IMR-90 (cell line): ENCODE results near the gene SEMA5A. TPM values are rescaled to one million over a fixed set of nuclear protein-coding genes. Genes with fewer than 3 reads are reported as not detected.
A peak's percentile ranks its signal among the peaks of the same experiment; 100 is the strongest.

Experiments used
- ATAC-seq: fragments of 200-7000 bp; cut with Tn5 transposase; 2 replicates; pipeline ENCODE4 v1.9.1; 2020; ENCODE audit warnings: low read depth, mild to moderate bottlenecking, moderate library complexity
- BruUV-seq: library from RNA; stranded (reverse); fragments of 400-500 nt; replicated peaks from 2 replicates; lab custom pipeline; 2021; lab: Mats Ljungman, UMichigan
- CTCF ChIA-PET: fragments of 300-600 bp; formaldehyde crosslinking; extraction: SDS; loops from one replicate; lab custom pipeline; 2021; ENCODE audit warnings: antibody characterized with exemption; lab: Yijun Ruan, JAX
- POLR2A ChIA-PET: fragments of 300-600 bp; sonication (Branson Sonifier 250); formaldehyde crosslinking; loops from one replicate; lab custom pipeline; 2022; ENCODE audit warnings: antibody characterized with exemption; ENCODE audit not compliant: unreplicated experiment; lab: Charles Lee
- DNase-seq: peaks from one replicate; pipeline ENCODE4 v3.0.0; 2013
- H2AFZ ChIP-seq: replicated peaks from 2 replicates; pipeline ENCODE3; 2013; ENCODE audit warnings: low read length, mild to moderate bottlenecking; ENCODE audit not compliant: poor library complexity
- H2AK5ac ChIP-seq: 2 replicates; pipeline ENCODE4 v1.6.1; 2013; ENCODE audit warnings: low read depth, low read length, inconsistent platforms
- H2AK9ac ChIP-seq: replicated peaks from 2 replicates; pipeline ENCODE3; 2013; ENCODE audit warnings: mild to moderate bottlenecking, low read depth, low read length, moderate library complexity; ENCODE audit not compliant: poor library complexity
- H2BK120ac ChIP-seq: 2 replicates; pipeline ENCODE4 v1.6.1; 2013; ENCODE audit warnings: low read depth, low read length, inconsistent platforms
- H2BK15ac ChIP-seq: 3 replicates; pipeline ENCODE4 v1.6.1; 2013; ENCODE audit warnings: low read depth, low read length, inconsistent platforms
- H2BK20ac ChIP-seq: 2 replicates; pipeline ENCODE4 v1.6.1; 2013; ENCODE audit warnings: low read depth, mild to moderate bottlenecking, inconsistent platforms, low read length, moderate library complexity
- H2BK5ac ChIP-seq: 2 replicates; pipeline ENCODE4 v1.6.1; 2013; ENCODE audit warnings: mild to moderate bottlenecking, low read depth, low read length, inconsistent platforms; ENCODE audit not compliant: poor library complexity, severe bottlenecking
- H3K14ac ChIP-seq: replicated peaks from 2 replicates; pipeline ENCODE4 v1.6.1; 2013; ENCODE audit warnings: low read depth, low read length, inconsistent platforms
- H3K18ac ChIP-seq: 2 replicates; pipeline ENCODE4 v1.6.1; 2013; ENCODE audit warnings: low read depth, low read length, control low read depth
- H3K23ac ChIP-seq: 2 replicates; pipeline ENCODE4 v1.6.1; 2013; ENCODE audit warnings: low read depth, low read length, inconsistent platforms
- H3K27ac ChIP-seq: 2 replicates; pipeline ENCODE4 v1.5.1; 2013; ENCODE audit warnings: mild to moderate bottlenecking, control low read depth, low read length; ENCODE audit not compliant: insufficient read depth
- H3K27me3 ChIP-seq: 2 replicates; pipeline ENCODE4 v1.6.1; 2013; ENCODE audit warnings: low read length; ENCODE audit not compliant: control insufficient read depth, insufficient read depth
- H3K36me3 ChIP-seq: 2 replicates; pipeline ENCODE4 v1.6.1; 2013; ENCODE audit warnings: low read length, mixed read lengths; ENCODE audit not compliant: control insufficient read depth, insufficient read depth
- H3K4ac ChIP-seq: 2 replicates; pipeline ENCODE4 v1.6.1; 2013; ENCODE audit warnings: low read depth, low read length, inconsistent platforms
- H3K4me1 ChIP-seq: 2 replicates; pipeline ENCODE4 v1.6.1; 2013; ENCODE audit warnings: low read length, mixed read lengths; ENCODE audit not compliant: control insufficient read depth, insufficient read depth
- H3K4me2 ChIP-seq: 2 replicates; pipeline ENCODE4 v1.6.1; 2013; ENCODE audit warnings: low read depth, mild to moderate bottlenecking, control low read depth, low read length, moderate library complexity
- H3K4me3 ChIP-seq: 2 replicates; pipeline ENCODE4 v1.5.1; 2013; ENCODE audit warnings: low read depth, mild to moderate bottlenecking, control low read depth, low read length, moderate library complexity; ENCODE audit not compliant: insufficient read depth
- H3K56ac ChIP-seq: 2 replicates; pipeline ENCODE4 v1.6.1; 2013; ENCODE audit warnings: low read length, inconsistent platforms; ENCODE audit not compliant: insufficient read depth; ENCODE audit errors: extremely low read depth
- H3K79me1 ChIP-seq, 2 experiments: 2 replicates each; pipeline ENCODE4 v1.6.1; 2013; ENCODE audit warnings: low read length in 2 of 2, inconsistent platforms in 1 of 2, low read depth in 1 of 2
- H3K9ac ChIP-seq: 2 replicates; pipeline ENCODE4 v1.6.1; 2013; ENCODE audit warnings: low read depth, low read length, control low read depth
- H3K9me1 ChIP-seq: 2 replicates; pipeline ENCODE4 v1.6.1; 2013; ENCODE audit warnings: low read length, inconsistent platforms; ENCODE audit not compliant: insufficient read depth
- H3K9me3 ChIP-seq: 2 replicates; pipeline ENCODE4 v1.6.1; 2013; ENCODE audit warnings: low read length; ENCODE audit not compliant: control insufficient read depth, insufficient read depth
- H4K20me1 ChIP-seq: 2 replicates; pipeline ENCODE4 v1.6.1; 2013; ENCODE audit warnings: low read length, inconsistent platforms; ENCODE audit not compliant: insufficient read depth
- H4K5ac ChIP-seq: 2 replicates; pipeline ENCODE4 v1.6.1; 2013; ENCODE audit warnings: mild to moderate bottlenecking, low read depth, low read length, control low read depth
- H4K8ac ChIP-seq, 2 experiments: 2 replicates each; pipeline ENCODE4 v1.6.1; 2013; ENCODE audit warnings: low read depth in 2 of 2, low read length in 2 of 2, control low read depth in 1 of 2, inconsistent platforms in 1 of 2
- H4K91ac ChIP-seq: 2 replicates; pipeline ENCODE4 v1.6.1; 2013; ENCODE audit warnings: low read depth, low read length, inconsistent platforms; ENCODE audit not compliant: insufficient read depth
- BHLHE40 ChIP-seq: fragments of 150-350 bp; IDR thresholded peaks from 2 replicates; pipeline ENCODE4 v1.6.1; 2016; ENCODE audit warnings: mild to moderate bottlenecking, low read depth, low read length
- CEBPB ChIP-seq: IDR thresholded peaks from 2 replicates; pipeline ENCODE4 v1.6.1; 2012; ENCODE audit warnings: low read depth, low read length, improper control_type of control experiment
- CHD1 ChIP-seq: IDR thresholded peaks from 2 replicates; pipeline ENCODE4 v1.6.1; 2012; ENCODE audit warnings: low read depth, low read length, improper control_type of control experiment
- FOS ChIP-seq: fragments of 150-350 bp; IDR thresholded peaks from 2 replicates; pipeline ENCODE4 v1.6.1; 2016; ENCODE audit warnings: low read depth, low read length
- MAFK ChIP-seq: IDR thresholded peaks from 2 replicates; pipeline ENCODE4 v1.6.1; 2012; ENCODE audit warnings: low read depth, low read length, improper control_type of control experiment
- MAZ ChIP-seq: IDR thresholded peaks from 2 replicates; pipeline ENCODE4 v1.6.1; 2012; ENCODE audit warnings: low read depth, mild to moderate bottlenecking, low read length, improper control_type of control experiment, moderate library complexity, borderline replicate concordance
- MXI1 ChIP-seq: IDR thresholded peaks from 2 replicates; pipeline ENCODE4 v1.6.1; 2012; ENCODE audit warnings: low read depth, mild to moderate bottlenecking, low read length, moderate library complexity, borderline replicate concordance
- NFE2L2 ChIP-seq: fragments of 150-350 bp; IDR thresholded peaks from 2 replicates; pipeline ENCODE4 v1.6.1; 2016; ENCODE audit warnings: low read depth, mild to moderate bottlenecking, low read length
- POLR2A ChIP-seq: IDR thresholded peaks from 2 replicates; pipeline ENCODE4 v1.6.1; 2012; ENCODE audit warnings: mild to moderate bottlenecking, low read depth, low read length
- RAD21 ChIP-seq: IDR thresholded peaks from 2 replicates; pipeline ENCODE4 v1.6.1; 2012; ENCODE audit warnings: low read length, improper control_type of control experiment
- RCOR1 ChIP-seq: IDR thresholded peaks from 2 replicates; pipeline ENCODE4 v1.6.1; 2012; ENCODE audit warnings: mild to moderate bottlenecking, low read length, improper control_type of control experiment; ENCODE audit not compliant: insufficient replicate concordance
- RFX5 ChIP-seq: IDR thresholded peaks from 2 replicates; pipeline ENCODE4 v1.8.0; 2012; ENCODE audit warnings: low read depth, mild to moderate bottlenecking, low read length, moderate library complexity
- SMC3 ChIP-seq: fragments of 150-350 bp; IDR thresholded peaks from 2 replicates; pipeline ENCODE4 v1.6.1; 2016; ENCODE audit warnings: low read depth, mild to moderate bottlenecking, antibody characterized with exemption, low read length, moderate library complexity
- dilution Hi-C: fragments of 300-500 bp; cut with HindIII; formaldehyde crosslinking; loops from one replicate; pipeline ENCODE4 v1.14.3; 2018; ENCODE audit warnings: low sequenced_read_pairs; ENCODE audit not compliant: unreplicated experiment
- in situ Hi-C: fragments of 300-500 bp; cut with MboI; formaldehyde crosslinking; loops from 3 replicates; pipeline ENCODE4 v1.14.3; 2019; ENCODE audit warnings: low sequenced_read_pairs, inconsistent platforms, mixed read lengths
- intact Hi-C: fragments of 100-400 bp; cut with micrococcal nuclease; formaldehyde crosslinking; loops from 2 replicates; pipeline ENCODE4 v1.10.0; 2022
- polyA plus RNA-seq, 3 experiments: library from polyadenylated mRNA; depleted of rRNA; stranded (reverse); fragments of >200 nt; gene quantifications; 2 replicates each; pipeline ENCODE4 v1.2.3, GENCODE V29; 2012; ENCODE audit warnings: low replicate concordance in 1 of 3
- total RNA-seq: library from RNA; depleted of rRNA; stranded (reverse); fragments of >200 nt; gene quantifications from 2 replicates; pipeline ENCODE4 v1.2.3, GENCODE V29; 2012
- TF ChIP-seq, protein P1 (sequence below): fragments of 150-350 bp; IDR thresholded peaks from 2 replicates; pipeline ENCODE4 v1.6.1; 2017; ENCODE audit warnings: mild to moderate bottlenecking, antibody characterized with exemption, low read length, low read depth
- TF ChIP-seq, protein P2 (sequence below): conservative IDR thresholded peaks from 2 replicates; pipeline ENCODE4 v1.5.1; 2012; ENCODE audit warnings: mild to moderate bottlenecking, low read depth, low read length, improper control_type of control experiment
- TF ChIP-seq, protein P3 (sequence below): fragments of 150-350 bp; IDR thresholded peaks from 2 replicates; pipeline ENCODE4 v1.6.1; 2016; ENCODE audit warnings: low read depth, mild to moderate bottlenecking, low read length, moderate library complexity, borderline replicate concordance

The SEMA5A gene
- total and polyA plus RNA-seq, 2 of the 4 experiments (the other 2 are of a cell fraction): 8.2 to 9.9 TPM

DNA sequence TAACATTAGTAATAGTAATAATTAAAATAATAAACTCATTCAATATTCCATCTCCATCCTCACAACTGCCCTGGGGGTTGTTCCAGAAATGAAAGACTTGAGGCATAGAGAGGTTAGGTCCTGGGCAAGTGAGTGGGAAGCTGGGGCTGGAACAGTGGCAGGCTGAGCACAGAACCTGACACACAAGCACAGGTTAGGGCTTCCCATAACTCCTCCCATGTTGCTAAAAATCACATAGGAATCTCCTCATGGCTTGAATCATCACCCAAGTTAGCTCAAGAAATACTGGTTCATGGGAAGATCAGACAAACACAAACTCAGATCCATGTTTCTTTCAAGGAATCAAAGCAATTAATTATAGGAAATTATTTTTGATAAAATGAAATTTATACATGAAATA is 487.7 kb downstream of the SEMA5A start:
- no peaks in the 10 kb centered on the region for H4K20me1 ChIP-seq
- no peaks in the 10 kb centered on the region for H3K9me3 ChIP-seq
- peak overlapping the region; percentile 96 for H2BK120ac ChIP-seq
- peak overlapping the region; percentile 88 for H3K4ac ChIP-seq
- BruUV-seq: no TSS peak
- peak overlapping the region; percentile 92 for H3K18ac ChIP-seq
- dilution Hi-C loops (no loop called here), in situ Hi-C loops (loop anchor here (25.0 kb wide), 1 partner anchor 1171 kb away; no protein-coding TSS in a partner anchor), intact Hi-C loops (no loop called here)
- peak overlapping the region; percentile 57 for H4K91ac ChIP-seq
- peak overlapping the region; percentile 47 for H2AK9ac ChIP-seq
- H3K14ac ChIP-seq: peak overlapping the region; percentile 78
- ATAC-seq (no peak), DNase-seq (peak; percentile 56)
- no peak overlapping the region for H3K56ac ChIP-seq
- peak overlapping the region; percentile 95 for H2BK20ac ChIP-seq
- peak overlapping the region; percentile 79 for H3K23ac ChIP-seq
- H2BK15ac ChIP-seq: peak overlapping the region; percentile 59; the same call in 1 of the 3 replicates
- H3K79me1 ChIP-seq: peaks cover 2 to 40% of the 10 kb centered on the region in 2 experiments; a peak in 3 of 4 replicates
- peak overlapping the region; percentile 77; the same call in 1 of the 2 replicates for H4K5ac ChIP-seq
- H3K9me1 ChIP-seq: peaks cover 13% of the 10 kb centered on the region
- H2BK5ac ChIP-seq: peak overlapping the region; percentile 66
- ChIA-PET POLR2A (no interaction called here), CTCF (no interaction called here)
- no peak overlapping the region for H2AFZ ChIP-seq
- TF ChIP-seq, protein P1, sequence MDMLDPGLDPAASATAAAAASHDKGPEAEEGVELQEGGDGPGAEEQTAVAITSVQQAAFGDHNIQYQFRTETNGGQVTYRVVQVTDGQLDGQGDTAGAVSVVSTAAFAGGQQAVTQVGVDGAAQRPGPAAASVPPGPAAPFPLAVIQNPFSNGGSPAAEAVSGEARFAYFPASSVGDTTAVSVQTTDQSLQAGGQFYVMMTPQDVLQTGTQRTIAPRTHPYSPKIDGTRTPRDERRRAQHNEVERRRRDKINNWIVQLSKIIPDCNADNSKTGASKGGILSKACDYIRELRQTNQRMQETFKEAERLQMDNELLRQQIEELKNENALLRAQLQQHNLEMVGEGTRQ: no peak
- TF ChIP-seq RCOR1 (no peak), SMC3 (no peak), BHLHE40 (no peak), POLR2A (no peak), NFE2L2 (no peak), MXI1 (no peak), RFX5 (no peak), MAFK (no peak), FOS (no peak), CHD1 (no peak), RAD21 (no peak), CEBPB (no peak), MAZ (no peak)
- TF ChIP-seq, protein P2, sequence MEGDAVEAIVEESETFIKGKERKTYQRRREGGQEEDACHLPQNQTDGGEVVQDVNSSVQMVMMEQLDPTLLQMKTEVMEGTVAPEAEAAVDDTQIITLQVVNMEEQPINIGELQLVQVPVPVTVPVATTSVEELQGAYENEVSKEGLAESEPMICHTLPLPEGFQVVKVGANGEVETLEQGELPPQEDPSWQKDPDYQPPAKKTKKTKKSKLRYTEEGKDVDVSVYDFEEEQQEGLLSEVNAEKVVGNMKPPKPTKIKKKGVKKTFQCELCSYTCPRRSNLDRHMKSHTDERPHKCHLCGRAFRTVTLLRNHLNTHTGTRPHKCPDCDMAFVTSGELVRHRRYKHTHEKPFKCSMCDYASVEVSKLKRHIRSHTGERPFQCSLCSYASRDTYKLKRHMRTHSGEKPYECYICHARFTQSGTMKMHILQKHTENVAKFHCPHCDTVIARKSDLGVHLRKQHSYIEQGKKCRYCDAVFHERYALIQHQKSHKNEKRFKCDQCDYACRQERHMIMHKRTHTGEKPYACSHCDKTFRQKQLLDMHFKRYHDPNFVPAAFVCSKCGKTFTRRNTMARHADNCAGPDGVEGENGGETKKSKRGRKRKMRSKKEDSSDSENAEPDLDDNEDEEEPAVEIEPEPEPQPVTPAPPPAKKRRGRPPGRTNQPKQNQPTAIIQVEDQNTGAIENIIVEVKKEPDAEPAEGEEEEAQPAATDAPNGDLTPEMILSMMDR: no peak
- TF ChIP-seq, protein P3, sequence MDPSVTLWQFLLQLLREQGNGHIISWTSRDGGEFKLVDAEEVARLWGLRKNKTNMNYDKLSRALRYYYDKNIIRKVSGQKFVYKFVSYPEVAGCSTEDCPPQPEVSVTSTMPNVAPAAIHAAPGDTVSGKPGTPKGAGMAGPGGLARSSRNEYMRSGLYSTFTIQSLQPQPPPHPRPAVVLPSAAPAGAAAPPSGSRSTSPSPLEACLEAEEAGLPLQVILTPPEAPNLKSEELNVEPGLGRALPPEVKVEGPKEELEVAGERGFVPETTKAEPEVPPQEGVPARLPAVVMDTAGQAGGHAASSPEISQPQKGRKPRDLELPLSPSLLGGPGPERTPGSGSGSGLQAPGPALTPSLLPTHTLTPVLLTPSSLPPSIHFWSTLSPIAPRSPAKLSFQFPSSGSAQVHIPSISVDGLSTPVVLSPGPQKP: no peak
- H3K9ac ChIP-seq: no peak overlapping the region
- H3K27ac ChIP-seq: peak overlapping the region; percentile 64; the same call in 1 of the 2 replicates
- H3K27me3 ChIP-seq: no peaks in the 10 kb centered on the region
- H4K8ac ChIP-seq: peak overlapping the region; percentile 35 to 83; a peak in 3 of 4 replicates
- no peak overlapping the region for H3K4me2 ChIP-seq
- no peak overlapping the region for H3K4me3 ChIP-seq
- H2AK5ac ChIP-seq: peak overlapping the region; percentile 92
- H3K36me3 ChIP-seq: peaks cover 11% of the 10 kb centered on the region; the same call in 1 of the 2 replicates
- peaks cover 20% of the 10 kb centered on the region for H3K4me1 ChIP-seq
